Measurements from ENCODE around the gene NELFA.

Gene NELFA

GRCh38 chr4:1984406-1985191 is 24.2 kb downstream of the NELFA start:
- Histone ChIP-seq H3K27ac (peak overlapping the region in 1 of 21 experiments; percentile 21), H3K4me3 (no peak overlapping the region)

DNA sequence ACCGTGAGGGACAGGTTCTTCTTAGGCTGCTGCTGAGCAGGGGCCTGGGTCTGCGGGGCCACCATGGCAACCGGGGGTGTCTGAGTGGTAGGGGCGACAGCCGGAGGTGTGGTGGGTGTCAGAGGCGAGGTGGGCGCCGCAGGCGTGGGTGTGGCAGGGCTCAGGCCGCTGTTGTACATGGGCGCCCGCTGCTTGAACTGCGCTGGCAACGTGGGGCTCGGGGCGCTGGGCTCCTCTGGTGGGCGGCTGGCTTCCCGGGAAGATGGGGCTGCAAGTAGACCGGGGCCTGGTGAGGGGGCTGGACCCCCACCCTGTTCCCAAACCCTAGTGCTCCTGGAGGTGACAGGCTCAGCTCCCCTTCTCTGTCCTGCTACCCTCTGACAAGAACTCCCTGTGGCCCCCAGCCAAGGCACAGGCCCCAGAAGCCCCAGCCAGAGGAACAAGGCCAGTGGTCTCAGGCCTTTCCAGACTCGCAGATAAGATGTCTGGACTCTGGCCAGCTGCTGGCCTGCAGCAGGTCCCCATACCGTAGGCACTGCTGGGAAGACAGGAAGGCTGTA is 24.8 kb downstream of the NELFA start:
- H3K4me3 ChIP-seq: no peak overlapping the region
- H3K27ac ChIP-seq: peak overlapping the region in 1 of 21 experiments; percentile 21

GRCh38 chr4:1983053-1983845 is 25.5 kb downstream of the NELFA start:
- Histone ChIP-seq H3K4me3 (no peak overlapping the region), H3K27ac (no peak overlapping the region)

DNA sequence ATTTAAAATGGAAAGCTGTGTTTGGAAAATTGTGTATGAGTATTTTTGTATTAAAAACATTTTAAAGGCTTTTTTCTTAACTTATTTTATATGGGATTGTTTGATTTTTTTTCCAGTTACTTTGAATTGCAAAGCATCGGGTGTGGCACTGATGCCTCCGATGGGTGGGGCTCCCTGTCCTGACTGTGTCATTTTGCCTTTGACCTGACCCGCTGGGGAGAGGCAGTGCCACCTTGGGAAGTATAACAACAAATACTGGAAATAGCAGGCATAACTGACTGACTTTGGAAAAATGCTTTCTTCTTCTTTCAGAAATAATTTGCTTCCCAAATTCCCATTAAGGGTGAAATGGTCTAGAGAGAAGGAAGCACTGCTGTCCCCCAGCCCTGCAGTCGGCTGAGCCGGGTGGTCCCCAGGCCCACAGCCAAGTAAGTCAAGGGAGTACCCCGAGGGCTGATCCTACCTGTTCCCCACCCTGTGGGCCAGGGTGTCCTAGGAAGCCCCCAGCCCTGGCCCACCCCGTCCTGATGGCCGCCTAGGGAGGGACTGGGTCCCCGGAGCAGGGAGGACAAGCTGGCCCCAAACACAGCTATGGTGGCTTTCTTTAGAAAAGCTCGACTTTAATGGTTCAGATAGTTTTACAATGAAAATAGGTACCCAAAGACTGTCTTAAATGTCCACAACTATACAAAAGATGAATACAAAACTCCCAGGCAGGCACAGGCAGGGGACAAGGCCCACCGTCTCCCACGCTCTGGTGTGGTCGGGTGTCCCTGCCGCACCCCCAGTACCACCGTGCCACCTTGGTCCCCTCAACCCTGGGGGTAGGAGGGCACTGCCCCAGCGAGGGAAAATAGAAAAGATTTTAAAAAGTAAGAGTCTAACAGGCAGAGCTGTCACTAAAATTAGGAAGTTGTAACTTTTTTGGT is 26.4 kb downstream of the NELFA start:
- H3K4me3 ChIP-seq: no peak overlapping the region
- H3K27ac ChIP-seq: peak overlapping the region in 3 of 21 experiments; percentile 5 to 57 (median 31)

DNA sequence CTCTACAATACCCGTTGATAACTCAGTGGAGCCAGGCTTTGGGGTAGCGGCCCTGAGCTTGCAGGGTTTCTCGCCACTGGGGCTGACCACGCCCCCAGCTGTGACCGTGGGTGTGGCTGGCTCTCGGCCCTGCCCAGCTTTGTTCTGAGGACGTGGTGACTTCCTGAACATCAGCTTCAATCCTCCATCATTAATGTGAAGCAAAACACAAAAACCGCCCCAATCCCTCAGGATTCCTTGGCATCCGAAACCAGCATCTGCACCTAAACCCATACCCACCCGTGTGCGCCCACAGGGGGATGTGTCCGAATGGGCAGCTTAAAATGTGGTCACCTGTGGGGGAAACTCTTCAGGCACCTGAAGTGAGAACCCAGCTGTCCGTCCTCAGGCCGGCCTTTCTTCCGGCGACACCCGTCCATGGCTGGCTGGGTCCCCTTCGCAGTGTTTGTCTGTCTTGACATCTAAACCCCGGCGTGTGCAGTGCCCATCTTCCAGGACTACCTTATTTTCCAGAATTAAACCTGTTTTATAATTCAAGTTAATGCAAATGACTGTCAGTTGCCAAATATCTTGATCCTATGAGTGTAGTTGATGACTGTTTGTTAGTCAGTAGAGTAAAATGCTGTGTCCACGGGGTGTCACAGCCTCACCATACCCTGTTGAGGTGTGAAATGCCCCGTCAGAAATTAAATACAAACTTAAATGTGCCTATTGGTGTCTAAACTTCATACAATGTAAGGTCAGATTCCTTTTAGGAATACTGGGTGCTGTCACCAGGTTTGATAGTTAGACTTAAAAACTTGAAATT is 27.3 kb downstream of the NELFA start:
- H3K4me3 ChIP-seq: no peak overlapping the region
- no peak overlapping the region for H3K27ac ChIP-seq

GRCh38 chr4:1980561-1981041 is 28.2 kb downstream of the NELFA start:
- Histone ChIP-seq H3K27ac (no peak overlapping the region), H3K4me3 (no peak overlapping the region)

DNA sequence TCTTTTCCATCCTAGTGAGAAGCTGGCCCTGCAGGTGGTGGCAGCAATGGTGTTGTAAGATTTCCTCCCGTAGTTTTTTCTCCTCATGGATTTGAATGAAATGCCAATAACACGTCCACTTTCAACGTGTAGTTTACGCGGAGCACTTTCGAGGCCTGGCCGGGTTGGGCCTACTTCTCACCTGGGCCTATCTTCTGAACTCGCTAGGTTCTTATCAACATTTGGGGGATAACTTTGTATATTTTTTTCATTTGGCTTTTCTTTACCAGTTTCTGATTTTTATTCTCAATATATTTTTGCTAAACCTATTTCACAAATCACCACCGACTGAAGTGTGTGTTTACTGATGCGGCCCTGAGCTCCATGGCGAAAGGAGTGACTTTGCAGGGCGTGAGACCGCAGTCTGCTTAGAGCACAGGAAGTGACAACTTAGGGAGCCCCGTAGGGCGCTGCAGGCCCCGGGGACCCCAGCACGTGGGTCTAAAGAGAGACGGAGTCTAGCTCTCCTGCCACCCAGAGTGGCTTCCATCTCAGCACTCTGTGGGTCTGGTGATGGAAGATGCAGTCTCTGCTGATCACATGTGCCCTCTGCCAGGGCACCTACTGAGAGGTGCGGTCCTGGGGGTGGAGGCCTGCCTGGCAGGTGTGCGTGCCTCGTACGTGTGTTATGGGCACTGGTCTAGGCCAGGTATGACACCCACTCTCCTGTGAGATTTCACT is 29.1 kb downstream of the NELFA start:
- H3K4me3 ChIP-seq: no peak overlapping the region
- H3K27ac ChIP-seq: no peak overlapping the region

GRCh38 chr4:1978741-1979476 is 29.9 kb downstream of the NELFA start:
- Histone ChIP-seq H3K4me3 (no peak overlapping the region), H3K27ac (no peak overlapping the region)

GRCh38 chr4:1978226-1978625 is 30.5 kb downstream of the NELFA start:
- no peak overlapping the region for H3K4me3 ChIP-seq

DNA sequence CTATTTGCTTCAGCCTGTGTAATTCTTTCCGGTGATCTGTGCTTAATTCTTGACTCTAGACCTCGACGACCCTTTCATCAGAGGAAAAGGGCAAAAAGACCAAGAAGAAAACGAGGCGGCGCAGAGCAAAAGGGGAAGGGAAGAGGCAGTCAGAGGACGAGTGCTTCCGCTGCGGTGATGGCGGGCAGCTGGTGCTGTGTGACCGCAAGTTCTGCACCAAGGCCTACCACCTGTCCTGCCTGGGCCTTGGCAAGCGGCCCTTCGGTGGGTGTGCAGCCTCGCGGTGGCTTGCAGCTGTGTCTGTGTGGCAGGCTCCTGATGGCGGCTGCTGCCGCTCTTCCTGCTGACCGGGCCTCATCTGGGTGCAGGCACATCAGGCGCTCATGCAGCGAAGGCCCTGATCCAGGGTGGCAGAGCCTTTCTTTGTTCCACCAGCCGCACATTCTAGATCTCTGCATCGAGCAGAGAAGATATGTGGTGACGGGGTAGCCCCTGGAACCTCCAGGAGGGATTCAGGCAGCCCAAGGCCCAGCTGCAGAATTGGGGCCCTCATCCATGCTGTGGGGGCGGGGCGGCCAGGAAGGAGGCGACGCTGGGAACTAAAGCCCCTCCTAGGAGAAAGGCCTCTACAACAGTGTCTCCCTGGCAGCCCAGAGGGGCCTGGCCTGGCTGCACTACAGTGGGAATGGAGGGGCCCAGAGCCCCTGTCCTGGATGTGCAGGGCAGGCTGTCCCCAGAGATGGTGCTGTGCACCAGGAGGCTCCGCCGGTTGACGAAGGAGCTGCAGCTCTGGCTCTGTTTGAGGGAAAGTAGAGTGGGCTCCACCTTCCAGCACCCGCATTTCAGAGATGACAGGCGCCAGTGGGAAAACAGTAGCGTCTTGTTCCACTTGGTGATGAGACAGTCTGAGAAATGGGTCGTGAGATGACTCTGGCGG is 32.1 kb downstream of the NELFA start:
- H3K4me3 ChIP-seq: no peak overlapping the region
- H3K27ac ChIP-seq: no peak overlapping the region

More at GRCh38 chr4:1978226-1978625, 30.5 kb downstream of the NELFA start:
- H3K27ac ChIP-seq: no peak overlapping the region

GRCh38 chr4:1975880-1976279 is 32.9 kb downstream of the NELFA start:
- Histone ChIP-seq H3K27ac (no peak overlapping the region), H3K4me3 (no peak overlapping the region)

- no peak overlapping the region for H3K27ac ChIP-seq
- H3K4me3 ChIP-seq: no peak overlapping the region
These were observed 33.4 kb downstream of the NELFA start for GRCh38 chr4:1975391-1975801.

DNA sequence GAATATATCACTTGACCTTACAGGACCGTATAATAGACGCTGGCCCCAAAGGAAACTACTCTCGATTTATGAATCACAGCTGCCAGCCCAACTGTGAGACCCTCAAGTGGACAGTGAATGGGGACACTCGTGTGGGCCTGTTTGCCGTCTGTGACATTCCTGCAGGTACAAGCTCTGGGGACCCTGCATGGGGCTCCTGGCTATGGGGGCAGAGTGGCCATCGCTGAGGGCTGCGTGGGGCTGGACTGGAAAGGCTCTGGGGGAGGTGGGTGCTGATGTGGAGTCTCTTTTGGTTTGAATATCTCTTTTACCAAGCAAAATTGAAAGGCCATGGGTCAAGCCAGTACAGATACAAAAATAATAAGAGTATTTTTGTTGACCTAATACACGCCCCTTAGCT is 33.9 kb downstream of the NELFA start:
- H3K4me3 ChIP-seq: no peak overlapping the region

DNA sequence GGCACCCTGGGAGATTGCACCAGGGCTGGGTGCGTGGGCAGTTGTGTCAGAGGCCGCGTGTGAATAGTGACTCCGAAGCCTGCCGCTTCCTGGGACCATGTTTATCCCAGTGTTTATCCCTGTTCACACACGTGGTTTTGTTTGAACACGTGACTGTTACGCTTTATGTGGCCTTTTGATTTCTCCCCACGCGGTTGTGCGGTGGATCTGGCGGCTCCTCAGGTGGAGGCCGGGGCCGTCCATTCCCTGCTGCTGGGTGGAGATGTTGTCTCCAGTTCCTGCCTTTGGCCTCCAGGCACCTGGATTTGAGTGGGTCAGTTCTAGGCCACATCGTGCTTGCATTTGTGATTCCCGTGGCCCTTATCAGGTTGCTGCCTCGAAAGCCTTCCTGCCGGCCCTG is 35.1 kb downstream of the NELFA start:
- H3K4me3 ChIP-seq: no peak overlapping the region
- H3K27ac ChIP-seq: no peak overlapping the region

More for the DNA sequence above, 33.9 kb downstream of the NELFA start:
- H3K27ac ChIP-seq: no peak overlapping the region

- Histone ChIP-seq H3K4me3 (no peak overlapping the region), H3K27ac (no peak overlapping the region)
These were observed 35.6 kb downstream of the NELFA start for GRCh38 chr4:1973218-1973617.

DNA sequence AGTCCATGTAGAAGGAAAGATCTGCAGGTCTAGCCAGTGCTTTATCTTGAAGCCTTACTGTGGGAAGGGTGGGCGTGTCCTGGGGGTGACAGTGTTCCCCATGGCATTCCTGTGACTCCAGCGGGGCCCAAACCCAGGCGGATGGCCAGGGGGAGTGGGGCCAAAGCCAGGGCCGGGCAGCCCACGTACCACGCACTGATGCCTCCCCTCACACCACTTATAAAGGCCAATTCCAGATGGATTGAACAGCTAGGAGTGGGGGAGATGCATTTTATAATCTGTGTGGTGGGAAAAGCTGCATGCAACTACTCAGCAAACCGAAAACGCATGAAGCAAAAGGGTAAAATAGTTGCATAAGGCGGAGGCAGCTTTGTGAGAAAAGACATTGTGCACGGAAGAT is 36.4 kb downstream of the NELFA start:
- Histone ChIP-seq H3K4me3 (no peak overlapping the region), H3K27ac (no peak overlapping the region)
